Uterus (tissue), 2 donors: ENCODE measurements around the gene POLR2H.

ENCODE experiments used
- CTCF ChIP-seq, 4 experiments: fragments of 200-600 bp in 2 of 4; fragments of 450-650 bp in 2 of 4; sonication (generic) in 2 of 4; IDR thresholded peaks; one replicate each; pipeline ENCODE4 v1.5.1; 2016 to 2019; ENCODE audit warnings: antibody characterized with exemption in 4 of 4, mild to moderate bottlenecking in 2 of 4, moderate library complexity in 1 of 4
- POLR2A ChIP-seq, 2 donors: fragments of 450-650 bp; IDR thresholded peaks; one replicate each; pipeline ENCODE4 v1.6.1; 2016; ENCODE audit warnings: antibody characterized with exemption in 2 of 2, mild to moderate bottlenecking in 1 of 2, moderate library complexity in 1 of 2

- TF ChIP-seq CTCF (IDR thresholded peaks at IDR 0.05) (no peak), POLR2A (IDR thresholded peaks at IDR 0.05) (no peak)
Measured at GRCh38 chr3:184339001-184339400, 22.5 kb upstream of the POLR2H start.
